ENCODE results near the gene MEGF11. TPM values are rescaled to one million over a fixed set of nuclear protein-coding genes. Genes with fewer than 3 reads are reported as not detected.

MEGF11 gene
- total RNA-seq, 1 donor from 2014 or later, result 0.60 TPM

GRCh38 chr15:66080717-66081398 lies 172.7 kb downstream of the MEGF11 start:
- H3K36me3 Mint-ChIP-seq (ENCODE audit: insufficient read depth), result peaks cover 2% of the 10 kb centered on the region
- H3K4me1 Mint-ChIP-seq (ENCODE audit: low read depth), result peaks cover 3% of the 10 kb centered on the region
- no peak overlapping the region for H3K27ac Mint-ChIP-seq
- H3K4me3 Mint-ChIP-seq (ENCODE audit: low read depth), result no peak overlapping the region
- peaks cover 10% of the 10 kb centered on the region for H3K9me3 Mint-ChIP-seq (ENCODE audit: low read depth)
- peaks cover 27% of the 10 kb centered on the region for H3K27me3 Mint-ChIP-seq
- peak; percentile 24 for DNase-seq (ENCODE audit: low spot score, unreplicated experiment)
- TF ChIP-seq, protein P1, sequence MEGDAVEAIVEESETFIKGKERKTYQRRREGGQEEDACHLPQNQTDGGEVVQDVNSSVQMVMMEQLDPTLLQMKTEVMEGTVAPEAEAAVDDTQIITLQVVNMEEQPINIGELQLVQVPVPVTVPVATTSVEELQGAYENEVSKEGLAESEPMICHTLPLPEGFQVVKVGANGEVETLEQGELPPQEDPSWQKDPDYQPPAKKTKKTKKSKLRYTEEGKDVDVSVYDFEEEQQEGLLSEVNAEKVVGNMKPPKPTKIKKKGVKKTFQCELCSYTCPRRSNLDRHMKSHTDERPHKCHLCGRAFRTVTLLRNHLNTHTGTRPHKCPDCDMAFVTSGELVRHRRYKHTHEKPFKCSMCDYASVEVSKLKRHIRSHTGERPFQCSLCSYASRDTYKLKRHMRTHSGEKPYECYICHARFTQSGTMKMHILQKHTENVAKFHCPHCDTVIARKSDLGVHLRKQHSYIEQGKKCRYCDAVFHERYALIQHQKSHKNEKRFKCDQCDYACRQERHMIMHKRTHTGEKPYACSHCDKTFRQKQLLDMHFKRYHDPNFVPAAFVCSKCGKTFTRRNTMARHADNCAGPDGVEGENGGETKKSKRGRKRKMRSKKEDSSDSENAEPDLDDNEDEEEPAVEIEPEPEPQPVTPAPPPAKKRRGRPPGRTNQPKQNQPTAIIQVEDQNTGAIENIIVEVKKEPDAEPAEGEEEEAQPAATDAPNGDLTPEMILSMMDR (IDR thresholded peaks at IDR 0.05; ENCODE audit: unreplicated experiment), result peak; percentile 52

GRCh38 chr15:66078929-66079275 lies 174.6 kb downstream of the MEGF11 start:
- DNase-seq (ENCODE audit: low spot score, unreplicated experiment), result no peak
- Mint-ChIP-seq H3K36me3 (ENCODE audit: insufficient read depth) (no peaks in the 10 kb centered on the region), H3K27me3 (peaks cover 34% of the 10 kb centered on the region), H3K4me3 (ENCODE audit: low read depth) (no peak overlapping the region), H3K9me3 (ENCODE audit: low read depth) (no peaks in the 10 kb centered on the region), H3K4me1 (ENCODE audit: low read depth) (peaks cover 3% of the 10 kb centered on the region), H3K27ac (no peak overlapping the region)
- TF ChIP-seq, protein P1 (IDR thresholded peaks at IDR 0.05; ENCODE audit: unreplicated experiment), result no peak

- Mint-ChIP-seq H3K36me3 (ENCODE audit: insufficient read depth) (no peaks in the 10 kb centered on the region), H3K27ac (no peak overlapping the region), H3K4me1 (ENCODE audit: low read depth) (peaks cover 3% of the 10 kb centered on the region), H3K27me3 (peaks cover 34% of the 10 kb centered on the region), H3K9me3 (ENCODE audit: low read depth) (no peaks in the 10 kb centered on the region), H3K4me3 (ENCODE audit: low read depth) (no peak overlapping the region)
- TF ChIP-seq, protein P1 (IDR thresholded peaks at IDR 0.05; ENCODE audit: unreplicated experiment), result no peak
- no peak for DNase-seq (ENCODE audit: low spot score, unreplicated experiment)
Observed at GRCh38 chr15:66078196-66078928, 175.2 kb downstream of the MEGF11 start.

GRCh38 chr15:66077320-66077663 lies 176.3 kb downstream of the MEGF11 start:
- no peaks in the 10 kb centered on the region for H3K9me3 Mint-ChIP-seq (ENCODE audit: low read depth)
- DNase-seq (ENCODE audit: low spot score, unreplicated experiment), result no peak
- H3K36me3 Mint-ChIP-seq (ENCODE audit: insufficient read depth), result no peaks in the 10 kb centered on the region
- H3K27ac Mint-ChIP-seq, result no peak overlapping the region
- peaks cover 35% of the 10 kb centered on the region for H3K27me3 Mint-ChIP-seq
- peaks cover 3% of the 10 kb centered on the region for H3K4me1 Mint-ChIP-seq (ENCODE audit: low read depth)
- H3K4me3 Mint-ChIP-seq (ENCODE audit: low read depth), result no peak overlapping the region
- TF ChIP-seq, protein P1 (IDR thresholded peaks at IDR 0.05; ENCODE audit: unreplicated experiment), result no peak

DNA sequence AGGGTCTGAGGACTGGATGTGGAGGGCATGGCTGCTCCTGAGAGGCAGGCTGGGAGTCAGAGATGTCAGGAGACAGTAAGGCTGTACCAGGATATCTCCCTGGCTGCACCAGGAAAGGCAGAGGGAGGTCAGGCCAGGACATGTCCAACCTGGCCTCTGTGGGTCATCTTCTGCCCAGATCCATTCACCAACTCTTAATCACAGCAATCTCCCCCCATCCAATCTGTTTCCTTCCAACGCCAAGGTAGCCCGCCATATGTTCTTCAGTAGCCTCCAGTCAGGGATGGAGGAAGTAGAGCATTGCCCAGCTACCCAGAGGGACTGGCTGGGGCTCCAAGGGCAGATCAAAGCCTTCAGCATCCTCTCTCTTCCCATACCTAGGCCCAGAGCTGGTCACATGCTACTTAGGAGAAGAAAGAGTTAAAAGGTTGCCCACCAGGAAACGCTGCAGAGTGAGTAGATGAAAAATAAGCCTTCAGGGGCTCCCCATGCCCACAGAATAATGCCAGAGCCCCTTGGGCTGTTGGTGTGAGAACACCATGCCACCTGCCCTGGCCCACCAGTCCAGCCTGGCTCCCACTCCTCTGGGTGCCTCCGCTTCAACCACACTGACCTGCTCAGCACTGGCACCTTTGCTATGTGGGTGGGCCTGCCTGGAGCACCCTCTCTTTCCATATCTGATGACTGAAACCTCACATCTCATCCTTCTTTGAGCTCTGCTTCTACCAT lies 176.8 kb downstream of the MEGF11 start:
- H3K4me1 Mint-ChIP-seq (ENCODE audit: low read depth), result peaks cover 3% of the 10 kb centered on the region
- H3K4me3 Mint-ChIP-seq (ENCODE audit: low read depth), result no peak overlapping the region
- no peak for DNase-seq (ENCODE audit: low spot score, unreplicated experiment)
- TF ChIP-seq, protein P1 (IDR thresholded peaks at IDR 0.05; ENCODE audit: unreplicated experiment), result no peak
- peaks cover 40% of the 10 kb centered on the region for H3K27me3 Mint-ChIP-seq
- peak overlapping the region; percentile 54 for H3K27ac Mint-ChIP-seq
- no peaks in the 10 kb centered on the region for H3K36me3 Mint-ChIP-seq (ENCODE audit: insufficient read depth)
- no peaks in the 10 kb centered on the region for H3K9me3 Mint-ChIP-seq (ENCODE audit: low read depth)
